Activated CD4-positive, alpha-beta T cell treated with anti-CD3 and anti-CD28 coated beads, Interleukin-2, Interleukin-4, amounts not matched to agents 100 ng/mL and 50 ng/mL, durations not matched to agents 16 hours and 8 hours (primary cell): ENCODE measurements around the gene SARNP.
"Not testable (repeated sequence)": the region's sequence is repeated elsewhere in the genome, so short reads cannot be mapped to it uniquely, and the experiment has no call there.

Experiments
- DNase-seq: peaks from one replicate; pipeline ENCODE4 v3.0.0-alpha.2; 2020; ENCODE audit warnings: low spot score

SARNP gene

GRCh38 chr12:55817345-55818139, at the start of gene SARNP, which contains the start of gene ORMDL2:
Gene SARNP (minus strand): TSS chr12:55817724. CDS start chr12:55817701, 23 bp downstream.
Gene ORMDL2 (plus strand): TSS chr12:55818041. CDS start chr12:55819000, 959 bp downstream.
- peak; percentile 99 for DNase-seq

- DNase-seq, result not testable (repeated sequence)
These were observed 49.0 kb upstream of the SARNP start for GRCh38 chr12:55866454-55867004.

GRCh38 chr12:55865327-55865726, 47.8 kb upstream of the SARNP start:
- no peak for DNase-seq

- not testable (repeated sequence) for DNase-seq
These were observed 45.4 kb upstream of the SARNP start for GRCh38 chr12:55862931-55863330.

DNA sequence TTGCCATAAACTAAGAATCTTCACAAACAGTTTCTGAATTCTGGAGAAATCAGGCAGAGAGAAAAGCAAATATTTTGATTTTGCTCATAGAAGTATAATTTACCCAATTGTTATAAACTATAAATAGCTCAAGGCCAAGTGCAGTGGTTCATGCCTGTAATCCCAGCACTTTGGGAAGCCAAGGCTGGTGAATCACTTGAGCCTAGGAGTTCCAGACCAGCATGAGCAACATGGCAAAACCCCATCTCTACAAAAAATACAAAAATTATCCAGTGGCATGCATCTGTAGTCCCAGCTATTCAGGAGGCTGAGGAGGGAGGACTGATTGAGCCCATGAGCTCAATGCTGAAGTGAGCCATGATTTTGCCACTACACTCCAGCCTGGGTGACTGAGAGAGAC, 44.8 kb upstream of the SARNP start:
- no peak for DNase-seq

GRCh38 chr12:55861871-55862270, 44.3 kb upstream of the SARNP start:
- no peak for DNase-seq

DNA sequence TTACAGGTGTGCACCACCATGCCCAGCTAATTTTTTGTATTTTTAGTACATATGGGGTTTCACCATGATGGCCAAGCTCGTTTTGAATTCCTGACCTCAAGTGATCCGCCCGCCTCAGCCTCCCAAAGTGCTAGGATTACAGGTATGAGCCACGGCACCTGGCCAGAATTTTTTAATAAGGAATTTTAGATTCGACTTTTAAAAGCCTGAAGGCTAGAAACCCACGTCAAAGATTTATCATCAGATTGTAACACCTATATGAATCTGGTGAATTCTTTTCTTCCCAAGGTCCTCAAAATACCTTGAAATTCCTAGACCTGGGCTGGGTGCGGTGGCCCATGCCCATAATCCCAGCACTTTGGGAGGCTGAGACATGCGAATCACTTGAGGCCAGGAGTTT, 43.9 kb upstream of the SARNP start:
- DNase-seq, result no peak

DNA sequence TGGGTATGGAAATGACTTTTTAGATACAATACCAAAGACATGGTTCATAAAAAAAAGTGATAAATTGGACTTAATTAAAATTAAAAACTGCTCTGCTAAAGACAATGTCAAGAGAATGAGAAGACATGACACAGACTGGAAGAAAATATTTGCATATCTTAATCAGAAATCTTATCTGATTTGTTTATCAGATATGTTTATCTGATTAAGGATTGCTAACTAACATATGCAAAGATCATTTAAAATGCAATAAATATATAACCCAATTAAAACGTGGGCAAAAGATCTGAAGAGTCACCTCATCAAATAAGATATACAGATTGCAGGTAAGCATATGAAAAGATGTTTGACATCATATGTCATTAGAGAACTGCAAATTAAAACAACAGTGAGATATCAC, 35.2 kb upstream of the SARNP start:
- DNase-seq, result no peak

- DNase-seq, result no peak
These were observed 33.4 kb upstream of the SARNP start for GRCh38 chr12:55850893-55851292.

DNA sequence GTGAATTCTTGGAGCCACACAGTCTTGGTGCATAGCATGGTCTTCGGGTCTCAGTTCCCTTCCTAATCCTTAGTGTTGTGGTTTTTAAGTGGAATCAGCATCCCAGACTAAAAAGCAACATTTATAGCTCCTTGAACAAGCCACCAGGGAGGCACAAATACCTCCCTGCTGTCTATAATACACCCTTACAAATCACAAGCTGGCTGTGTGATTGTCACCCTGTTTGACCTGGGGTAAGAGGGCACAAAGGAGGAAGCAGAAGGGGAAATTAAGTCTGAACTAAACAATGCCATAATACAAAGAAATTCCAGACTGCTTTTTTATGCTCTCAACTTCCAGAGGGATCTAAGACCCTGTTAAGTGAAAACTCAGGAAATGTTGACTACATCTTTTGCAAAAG, 32.9 kb upstream of the SARNP start:
- no peak for DNase-seq

DNA sequence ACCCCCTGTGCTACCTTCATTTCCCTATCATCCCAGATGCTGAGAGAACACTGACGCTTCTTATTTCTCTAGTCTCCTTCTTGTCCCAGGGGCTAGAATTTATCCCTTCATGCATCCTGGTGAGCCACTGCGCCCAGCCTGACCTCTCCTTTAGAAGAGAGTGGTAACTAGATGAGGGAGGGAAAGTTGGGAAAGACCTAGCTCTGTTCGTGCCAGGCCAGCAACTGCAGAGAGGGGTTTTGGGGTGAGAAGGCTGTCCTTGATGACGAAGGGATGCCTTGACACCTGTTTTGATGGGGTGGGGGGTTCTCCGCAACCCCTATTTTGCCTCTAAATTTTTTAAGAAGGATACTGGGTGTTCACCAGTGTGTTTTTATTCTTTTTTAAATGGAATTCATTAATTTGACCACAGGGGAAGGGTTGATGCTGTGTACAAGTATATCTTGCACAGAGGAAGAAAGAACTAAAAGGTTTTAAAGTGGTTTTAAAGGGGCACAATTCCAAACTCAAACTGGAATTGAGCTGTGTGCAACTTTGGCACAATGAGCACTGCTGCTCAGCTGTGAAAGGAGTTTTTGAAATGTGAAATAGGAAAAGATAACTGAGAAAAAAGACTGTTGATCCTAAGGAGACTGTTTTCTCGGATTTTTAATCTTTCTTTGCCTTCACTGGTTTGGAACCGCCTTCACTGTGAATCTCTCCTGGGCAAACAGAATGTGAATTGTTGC, 32.3 kb upstream of the SARNP start:
- no peak for DNase-seq

GRCh38 chr12:55847603-55848291, 30.2 kb upstream of the SARNP start:
- peak; percentile 22 for DNase-seq

- no peak for DNase-seq
These were observed 29.5 kb upstream of the SARNP start for GRCh38 chr12:55847033-55847432.

- DNase-seq, result no peak
These were observed 28.4 kb upstream of the SARNP start for GRCh38 chr12:55845785-55846496.

DNA sequence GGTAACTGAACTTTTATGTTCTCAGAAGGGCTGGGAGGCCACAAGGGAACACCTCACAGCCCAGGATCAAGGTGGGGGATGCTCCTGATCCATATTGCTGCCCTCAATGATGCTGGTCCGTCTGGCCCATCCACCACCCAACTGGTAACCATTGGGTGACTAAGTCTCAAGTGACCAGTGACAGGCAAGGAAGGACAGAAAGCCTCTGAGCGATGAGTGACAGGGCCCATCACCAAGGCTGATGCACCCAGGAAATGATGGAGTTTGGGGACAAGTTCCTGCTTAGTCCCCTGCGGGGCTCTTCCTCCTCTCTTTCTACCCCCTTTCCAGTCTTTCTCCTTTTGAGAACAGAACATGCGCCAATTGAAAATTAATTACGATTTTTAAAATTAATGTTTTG, 27.8 kb upstream of the SARNP start:
- DNase-seq, result no peak

DNA sequence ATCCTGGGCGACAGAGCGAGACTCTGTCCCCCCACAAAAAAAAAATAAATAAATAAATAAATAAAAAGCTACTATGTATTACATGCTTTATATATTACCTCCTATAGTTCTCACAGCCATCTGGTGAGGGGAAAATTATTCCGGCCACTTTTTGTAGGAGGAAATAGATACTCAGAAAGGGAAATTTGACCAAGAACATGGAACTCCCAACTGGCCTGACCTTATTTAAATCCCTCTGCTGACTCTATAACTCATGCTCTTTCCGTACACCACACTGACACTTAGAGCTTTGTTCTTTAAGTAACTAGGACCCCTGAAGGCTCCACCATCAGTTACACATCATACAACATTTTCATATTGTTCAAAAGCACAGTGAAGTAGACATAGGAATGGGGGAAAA, 27.4 kb upstream of the SARNP start:
- DNase-seq, result no peak

- DNase-seq, result no peak
These were observed 25.9 kb upstream of the SARNP start for GRCh38 chr12:55843431-55843830.

- DNase-seq, result no peak
These were observed 25.3 kb upstream of the SARNP start, which contains the start of gene MMP19 for GRCh38 chr12:55842681-55843429. Gene MMP19 (minus strand): TSS chr12:55842936. CDS start chr12:55842830, 106 bp downstream.

DNA sequence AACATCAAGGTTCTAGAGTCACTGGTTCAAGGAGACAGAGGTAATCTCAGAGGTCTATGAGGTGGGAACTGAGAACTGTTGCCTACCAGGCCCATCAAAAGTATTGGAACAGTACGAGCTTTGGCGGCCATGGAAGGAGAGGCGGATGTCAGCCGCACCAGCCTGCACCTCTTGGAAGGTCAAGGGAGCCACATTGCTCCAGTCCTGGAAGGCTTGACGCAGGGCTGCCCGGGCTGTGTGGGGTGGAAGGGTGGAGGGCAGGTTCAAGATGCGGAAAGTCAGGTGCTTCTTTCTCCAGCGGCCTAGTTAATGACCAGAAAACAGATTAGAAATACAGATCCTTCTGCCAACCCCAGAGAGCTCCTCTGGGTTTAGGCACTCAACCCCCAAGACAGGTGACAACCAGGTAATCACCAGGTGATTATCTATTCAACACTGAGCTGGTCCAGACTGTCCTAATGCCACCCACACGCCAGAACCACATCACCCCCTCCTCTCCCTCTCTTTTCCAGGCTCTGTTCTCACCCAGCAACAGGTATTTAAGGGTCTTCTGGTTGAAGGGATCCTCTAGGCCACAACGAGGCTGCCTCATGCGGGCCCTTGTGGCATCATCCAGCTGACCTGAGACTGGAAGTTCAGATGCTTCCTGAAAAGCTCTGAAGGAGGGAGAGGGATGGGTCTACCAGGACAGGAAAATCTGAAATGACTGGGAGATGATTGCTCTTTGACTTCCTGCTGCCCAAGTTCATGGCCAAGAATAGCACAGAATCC, 23.2 kb upstream of the SARNP start:
- DNase-seq, result no peak
